LNCaP clone FGC (cell line): ENCODE results near the gene GIPC1.

ENCODE experiments used
- DNase-seq: peaks from one replicate; pipeline ENCODE4 v3.0.0-alpha.2; 2011; ENCODE audit warnings: low read depth
- H3K4me3 ChIP-seq: 2 replicates; pipeline ENCODE4 v1.5.1; 2011; ENCODE audit warnings: mild to moderate bottlenecking, low read depth, low read length, control low read depth
- TF ChIP-seq, protein P1 (sequence below): IDR thresholded peaks from 2 replicates; pipeline ENCODE4 v1.5.1; 2012; ENCODE audit warnings: mild to moderate bottlenecking; ENCODE audit not compliant: control insufficient read depth, insufficient read depth; ENCODE audit errors: extremely low read depth

The GIPC1 gene

GRCh38 chr19:14440049-14440448, 55.9 kb downstream of the GIPC1 start:
- TF ChIP-seq, protein P1, sequence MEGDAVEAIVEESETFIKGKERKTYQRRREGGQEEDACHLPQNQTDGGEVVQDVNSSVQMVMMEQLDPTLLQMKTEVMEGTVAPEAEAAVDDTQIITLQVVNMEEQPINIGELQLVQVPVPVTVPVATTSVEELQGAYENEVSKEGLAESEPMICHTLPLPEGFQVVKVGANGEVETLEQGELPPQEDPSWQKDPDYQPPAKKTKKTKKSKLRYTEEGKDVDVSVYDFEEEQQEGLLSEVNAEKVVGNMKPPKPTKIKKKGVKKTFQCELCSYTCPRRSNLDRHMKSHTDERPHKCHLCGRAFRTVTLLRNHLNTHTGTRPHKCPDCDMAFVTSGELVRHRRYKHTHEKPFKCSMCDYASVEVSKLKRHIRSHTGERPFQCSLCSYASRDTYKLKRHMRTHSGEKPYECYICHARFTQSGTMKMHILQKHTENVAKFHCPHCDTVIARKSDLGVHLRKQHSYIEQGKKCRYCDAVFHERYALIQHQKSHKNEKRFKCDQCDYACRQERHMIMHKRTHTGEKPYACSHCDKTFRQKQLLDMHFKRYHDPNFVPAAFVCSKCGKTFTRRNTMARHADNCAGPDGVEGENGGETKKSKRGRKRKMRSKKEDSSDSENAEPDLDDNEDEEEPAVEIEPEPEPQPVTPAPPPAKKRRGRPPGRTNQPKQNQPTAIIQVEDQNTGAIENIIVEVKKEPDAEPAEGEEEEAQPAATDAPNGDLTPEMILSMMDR: no peak
- H3K4me3 ChIP-seq: no peak overlapping the region
- DNase-seq: no peak

GRCh38 chr19:14439014-14439413, 56.9 kb downstream of the GIPC1 start:
- DNase-seq: no peak
- TF ChIP-seq, protein P1: no peak
- no peak overlapping the region for H3K4me3 ChIP-seq

- no peak overlapping the region for H3K4me3 ChIP-seq
- no peak for DNase-seq
- TF ChIP-seq, protein P1: no peak
Measured at GRCh38 chr19:14437578-14438140, 58.3 kb downstream of the GIPC1 start.

DNA sequence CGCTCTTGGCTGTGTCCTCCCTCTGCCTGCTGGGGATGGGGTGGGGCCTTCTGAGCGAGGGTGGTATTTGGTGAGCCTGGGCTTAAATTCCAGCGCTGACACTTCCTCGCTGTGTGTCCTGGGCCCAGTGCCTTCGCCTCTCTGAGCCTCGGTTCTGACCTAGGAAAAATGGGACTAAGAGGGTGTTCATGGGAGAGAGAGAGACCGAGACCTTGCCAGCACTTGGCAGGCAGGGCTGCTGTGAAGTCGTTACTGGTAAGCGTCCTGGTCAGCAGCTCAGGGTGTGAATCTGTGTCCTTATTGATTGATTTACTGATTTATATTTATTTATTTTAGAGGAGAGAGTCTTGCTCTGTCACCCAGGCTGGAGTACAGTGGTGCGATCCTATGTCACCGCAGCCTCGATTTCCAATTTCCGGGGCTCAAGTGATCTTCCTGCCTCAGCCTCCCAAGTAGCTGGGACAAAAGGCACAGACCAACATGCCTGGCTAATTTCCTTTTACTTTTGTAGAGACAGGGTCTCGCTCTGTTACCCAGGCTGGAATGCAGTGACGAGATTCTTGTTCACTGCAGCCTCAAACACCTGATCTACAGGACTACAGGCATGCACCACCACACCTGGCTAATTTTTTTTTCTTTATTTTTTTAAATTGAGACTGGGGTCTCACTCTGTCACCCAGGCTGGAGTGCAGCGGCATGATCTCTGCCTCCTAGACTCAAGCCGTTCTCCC, 60.4 kb downstream of the GIPC1 start:
- no peak overlapping the region for H3K4me3 ChIP-seq
- TF ChIP-seq, protein P1: no peak
- DNase-seq: no peak

DNA sequence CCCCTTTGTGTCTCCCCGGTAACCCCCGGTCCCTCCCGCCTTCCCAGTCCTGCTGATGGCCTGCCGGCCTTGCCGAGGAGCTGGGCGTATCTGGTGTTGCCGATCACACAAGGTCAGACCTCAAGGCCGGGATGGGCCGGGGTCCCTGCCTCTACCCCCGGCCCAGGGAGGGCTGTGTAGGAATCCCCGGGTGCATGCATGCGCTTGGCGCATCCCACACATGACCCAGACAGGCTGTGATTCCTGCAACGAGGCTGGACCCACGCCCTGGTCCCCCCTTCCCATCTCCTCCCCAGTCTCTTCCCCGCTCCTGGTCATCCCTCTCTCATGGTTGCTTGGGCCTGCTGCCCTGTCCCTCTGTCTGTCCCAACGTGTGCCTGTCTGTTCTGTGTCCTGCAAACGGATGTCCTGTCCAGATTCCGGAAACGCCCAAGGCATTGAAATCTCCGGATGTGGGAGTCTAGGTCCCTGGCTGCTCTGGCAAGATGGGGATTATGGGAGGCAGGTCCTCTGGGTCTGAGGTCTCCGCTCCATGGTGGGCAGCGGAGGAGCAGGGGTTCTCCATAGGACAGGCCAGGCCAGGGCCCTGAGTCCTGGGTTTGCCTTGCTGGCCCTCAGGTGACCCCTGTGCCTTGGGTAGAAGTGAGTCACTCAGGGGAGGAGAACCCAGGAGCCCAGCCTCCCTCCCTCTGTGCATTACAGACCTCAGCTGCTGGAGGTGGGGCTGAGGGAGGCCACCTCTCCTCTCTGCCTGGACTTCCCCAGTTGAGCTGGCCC, 61.2 kb downstream of the GIPC1 start:
- H3K4me3 ChIP-seq: peak overlapping the region; percentile 57
- TF ChIP-seq, protein P1: no peak
- no peak for DNase-seq

DNA sequence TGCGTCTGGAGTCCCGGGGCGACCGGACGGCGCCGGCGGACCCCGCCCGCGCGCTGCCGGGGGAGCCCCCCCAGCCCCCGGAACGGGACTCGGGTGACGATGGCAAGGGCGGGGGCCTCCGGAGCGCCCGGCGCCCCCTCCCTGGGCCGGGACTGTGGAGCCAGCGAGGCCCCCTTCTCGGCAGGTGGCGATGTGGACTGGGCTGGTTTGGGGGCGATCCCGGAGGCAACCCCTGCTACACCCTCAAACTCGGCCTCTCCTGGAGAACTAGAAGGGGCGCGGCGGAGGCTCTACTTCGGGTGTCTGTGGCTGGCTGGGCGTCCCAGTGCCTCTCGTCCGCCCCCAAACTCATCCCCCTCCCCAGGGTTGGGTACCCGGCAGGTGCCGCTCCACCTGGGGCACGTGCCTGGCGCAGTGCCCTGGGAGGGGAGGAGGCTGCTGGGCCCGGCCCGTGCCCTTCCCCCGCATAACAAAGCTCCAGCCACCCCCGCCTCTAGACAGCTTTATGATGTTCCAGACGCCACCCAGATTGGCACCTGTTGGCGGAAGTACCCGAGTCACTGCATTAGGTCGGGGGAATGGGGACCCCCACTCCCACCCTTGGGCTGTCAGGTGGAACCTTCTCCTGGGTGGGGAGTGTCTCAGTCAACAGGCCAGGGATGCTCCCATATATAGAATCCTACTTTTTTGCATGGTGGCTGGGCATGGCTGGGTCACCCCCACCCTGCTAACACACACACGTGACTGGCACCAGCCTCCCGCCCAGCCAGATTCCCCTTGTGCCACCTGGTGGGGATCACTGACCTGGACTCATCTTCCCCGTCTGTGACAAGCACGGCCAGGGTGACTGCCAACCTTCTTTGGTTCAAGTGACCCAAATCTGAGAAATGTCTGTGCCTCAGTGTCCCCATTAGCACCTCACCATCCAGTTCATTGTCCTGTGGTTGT, 62.1 kb downstream of the GIPC1 start:
- TF ChIP-seq, protein P1: no peak
- peak overlapping the region; percentile 57 for H3K4me3 ChIP-seq
- DNase-seq: no peak
